Esophagus muscularis mucosa (tissue), 4 donors: Measurements from ENCODE around the gene CAMK1. TPM values are rescaled to one million over a fixed set of nuclear protein-coding genes. Genes with fewer than 3 reads are reported as not detected.

Source experiments
- DNase-seq: peaks from one replicate; pipeline ENCODE4 v3.0.0-alpha.2; 2017; ENCODE audit errors: extremely low spot score
- H3K27ac ChIP-seq, 4 donors: fragments of 200-600 bp; sonication (generic); replicated peaks in 1 of 4; 1 replicate in 3 of 4; 2 replicates in 1 of 4; pipeline ENCODE4 v1.5.1; 2016 to 2019; ENCODE audit warnings: mild to moderate bottlenecking in 1 of 4
- H3K27me3 ChIP-seq, 4 donors: fragments of 200-600 bp; sonication (generic); one replicate each; pipeline versions ENCODE4 v1.5.1 to v1.6.0; 2016 to 2019
- H3K36me3 ChIP-seq, 4 donors: fragments of 200-600 bp; sonication (generic); one replicate each; pipeline ENCODE4 v1.5.1; 2016 to 2019
- H3K4me1 ChIP-seq, 4 donors: fragments of 200-600 bp; sonication (generic); one replicate each; pipeline ENCODE4 v1.5.1; 2016 to 2019
- H3K4me3 ChIP-seq, 4 donors: fragments of 200-600 bp; sonication (generic); 1 replicate in 2 of 4; 2 replicates in 2 of 4; pipeline ENCODE4 v1.5.1; 2016 to 2019; ENCODE audit warnings: mild to moderate bottlenecking in 4 of 4, moderate library complexity in 1 of 4
- H3K9me3 ChIP-seq, 4 donors: fragments of 200-600 bp; sonication (generic); 1 replicate in 3 of 4; 2 replicates in 1 of 4; pipeline ENCODE4 v1.5.1; 2016 to 2019
- CTCF ChIP-seq, 3 experiments: fragments of 200-600 bp in 2 of 3; fragments of 450-650 bp in 1 of 3; sonication (generic) in 2 of 3; IDR thresholded peaks; one replicate each; pipeline ENCODE4 v1.5.1; 2017 to 2019; ENCODE audit warnings: antibody characterized with exemption in 3 of 3, mild to moderate bottlenecking in 2 of 3, moderate library complexity in 1 of 3
- EP300 ChIP-seq: sonication (generic); formaldehyde crosslinking; IDR thresholded peaks from one replicate; pipeline ENCODE4 v1.6.1; 2017; ENCODE audit warnings: antibody characterized with exemption
- POLR2A ChIP-seq: fragments of 450-650 bp; IDR thresholded peaks from one replicate; pipeline ENCODE4 v1.6.1; 2017; ENCODE audit warnings: antibody characterized with exemption, moderate library complexity, mild to moderate bottlenecking, low read depth
- POLR2AphosphoS5 ChIP-seq, 2 donors: sonication (generic); formaldehyde crosslinking; IDR thresholded peaks; one replicate each; pipeline ENCODE4 v1.6.1; 2017; ENCODE audit warnings: antibody characterized with exemption in 2 of 2
- WGBS: methylation state at CpG from one replicate; pipeline ENCODE4 v1.1.5; 2018; 5-methylcytosine and 5-hydroxymethylcytosine counted together
- intact Hi-C: fragments of 100-400 bp; cut with DNase I; formaldehyde crosslinking; loops from one replicate; pipeline ENCODE4 v1.15.1; 2023
- total RNA-seq, 4 donors: library from RNA; depleted of rRNA; stranded (reverse); fragments of >200 nt; gene quantifications; one replicate each; pipeline versions ENCODE4 v1.1.0 to v1.2.1, GENCODE V29; 2016

The CAMK1 gene
- total RNA-seq, 4 donors from 2014 or later, result 53.6 to 78.9 (median 70.2) TPM

GRCh38 chr3:9731206-9732079 lies 38.3 kb downstream of the CAMK1 start, which contains the start of gene BRPF1:
TSS of gene BRPF1 (plus strand) at chr3:9731735. CDS start at chr3:9734141, 2,406 bp downstream.
- H3K4me1 ChIP-seq, result peaks cover 16 to 52% (median 40%) of the 10 kb centered on the region in 4 donors
- H3K36me3 ChIP-seq, result peaks cover 12 to 28% (median 24%) of the 10 kb centered on the region in 4 donors
- H3K27me3 ChIP-seq, result no peaks in the 10 kb centered on the region
- H3K9me3 ChIP-seq, result no peaks in the 10 kb centered on the region
- H3K27ac ChIP-seq, result peak within 1 kb of the TSS; percentile 89 to 98 (median 97)
- intact Hi-C loops, result loop anchor here (2.0 kb wide), 1 partner anchor 17 kb away; the partner anchor contains the start of gene OGG1
- DNase-seq, result peak; percentile 100
- 0% methylated on average over 16 of the region's 88 CpGs for WGBS
- H3K4me3 ChIP-seq, result peak within 1 kb of the TSS; percentile 71 to 100 (median 90)
- TF ChIP-seq POLR2AphosphoS5 (IDR thresholded peaks at IDR 0.05), result peak; percentile 73 to 80
- no peak for TF ChIP-seq EP300
- TF ChIP-seq CTCF (IDR thresholded peaks at IDR 0.05), result peak in 1 of 3 experiments; percentile 30
- TF ChIP-seq POLR2A, result no peak

- H3K4me1 ChIP-seq, result peaks cover 16 to 49% (median 38%) of the 10 kb centered on the region in 4 donors
- H3K36me3 ChIP-seq, result peaks cover 10 to 21% (median 18%) of the 10 kb centered on the region in 4 donors
- WGBS, result 1% methylated on average over 17 of the region's 17 CpGs
- TF ChIP-seq CTCF (IDR thresholded peaks at IDR 0.05), result no peak
- TF ChIP-seq POLR2A, result no peak
- no peak for TF ChIP-seq POLR2AphosphoS5 (IDR thresholded peaks at IDR 0.05)
- TF ChIP-seq EP300, result no peak
- H3K4me3 ChIP-seq, result peak overlapping the region; percentile 71 to 100 (median 90)
- H3K9me3 ChIP-seq, result no peaks in the 10 kb centered on the region
- H3K27ac ChIP-seq, result peak overlapping the region; percentile 89 to 98 (median 97)
- DNase-seq, result no peak
- H3K27me3 ChIP-seq, result no peaks in the 10 kb centered on the region
- intact Hi-C loops, result no loop called here
Measured at GRCh38 chr3:9730657-9731205, 39.0 kb downstream of the CAMK1 start.

- H3K27ac ChIP-seq, result no peak overlapping the region
- DNase-seq, result no peak
- intact Hi-C loops, result no loop called here
Measured at GRCh38 chr3:9729419-9729818, 40.3 kb downstream of the CAMK1 start.

GRCh38 chr3:9727743-9728142 lies 42.0 kb downstream of the CAMK1 start:
- TF ChIP-seq POLR2A (no peak), EP300 (no peak), CTCF (IDR thresholded peaks at IDR 0.05) (no peak), POLR2AphosphoS5 (IDR thresholded peaks at IDR 0.05) (no peak)
- Histone ChIP-seq H3K27ac (no peak overlapping the region), H3K9me3 (no peaks in the 10 kb centered on the region), H3K36me3 (no peaks in the 10 kb centered on the region), H3K4me3 (no peak overlapping the region), H3K4me1 (peaks cover 5 to 23% (median 19%) of the 10 kb centered on the region in 4 donors), H3K27me3 (no peaks in the 10 kb centered on the region)
- DNase-seq, result no peak
- 94% methylated on average over 2 of the region's 2 CpGs for WGBS
- intact Hi-C loops, result no loop called here

More at GRCh38 chr3:9729419-9729818, 40.3 kb downstream of the CAMK1 start:
- Histone ChIP-seq H3K4me3 (no peak overlapping the region), H3K36me3 (peaks cover 2 to 8% (median 5%) of the 10 kb centered on the region in 4 donors), H3K27me3 (no peaks in the 10 kb centered on the region), H3K4me1 (peaks cover 16 to 40% (median 34%) of the 10 kb centered on the region in 4 donors), H3K9me3 (no peaks in the 10 kb centered on the region)
- WGBS, result 89% methylated on average over 10 of the region's 10 CpGs
- TF ChIP-seq POLR2A, result no peak
- TF ChIP-seq EP300, result no peak
- no peak for TF ChIP-seq POLR2AphosphoS5 (IDR thresholded peaks at IDR 0.05)
- TF ChIP-seq CTCF (IDR thresholded peaks at IDR 0.05), result no peak
